Vagina (tissue), 2 donors: ENCODE measurements around the gene ROR2.
"Not testable (repeated sequence)": the region's sequence is repeated elsewhere in the genome, so short reads cannot be mapped to it uniquely, and the experiment has no call there.

Experiments used
- CTCF ChIP-seq, 3 experiments: fragments of 450-650 bp in 2 of 3; fragments of 200-600 bp in 1 of 3; sonication (generic) in 1 of 3; IDR thresholded peaks; one replicate each; pipeline ENCODE4 v1.5.1; 2017 to 2019; ENCODE audit warnings: antibody characterized with exemption in 3 of 3, mild to moderate bottlenecking in 2 of 3, moderate library complexity in 2 of 3
- POLR2A ChIP-seq, 2 donors: fragments of 450-650 bp; IDR thresholded peaks; one replicate each; pipeline ENCODE4 v1.6.1; 2017; ENCODE audit warnings: antibody characterized with exemption in 2 of 2, mild to moderate bottlenecking in 2 of 2, moderate library complexity in 2 of 2
- POLR2AphosphoS5 ChIP-seq, 2 donors: sonication (generic); formaldehyde crosslinking; IDR thresholded peaks; one replicate each; pipeline ENCODE4 v1.9.0; 2017; ENCODE audit warnings: antibody characterized with exemption in 2 of 2, mild to moderate bottlenecking in 2 of 2, low read depth in 1 of 2; ENCODE audit not compliant: insufficient read depth in 1 of 2

- TF ChIP-seq CTCF (IDR thresholded peaks at IDR 0.05); POLR2A (IDR thresholded peaks at IDR 0.05); POLR2AphosphoS5 (IDR thresholded peaks at IDR 0.05; ENCODE audit: insufficient read depth in 1 of 2, low read depth in 1 of 2): not testable (repeated sequence)
Measured at GRCh38 chr9:91614044-91614443, 336.0 kb downstream of the ROR2 start.
